GM18858 (cell line): ENCODE results near the gene GLS.

Experiments
- ATAC-seq: cut with Tn5 transposase; IDR thresholded peaks from one replicate; pipeline ENCODE4 v1.9.1; 2021; ENCODE audit not compliant: unreplicated experiment

GLS gene

GRCh38 chr2:190968522-190968921, 87.9 kb downstream of the GLS start:
- no peak for ATAC-seq

- no peak for ATAC-seq
Measured at GRCh38 chr2:190970160-190970559, 89.5 kb downstream of the GLS start.

GRCh38 chr2:190970873-190971506, 90.4 kb downstream of the GLS start:
- ATAC-seq: no peak

DNA sequence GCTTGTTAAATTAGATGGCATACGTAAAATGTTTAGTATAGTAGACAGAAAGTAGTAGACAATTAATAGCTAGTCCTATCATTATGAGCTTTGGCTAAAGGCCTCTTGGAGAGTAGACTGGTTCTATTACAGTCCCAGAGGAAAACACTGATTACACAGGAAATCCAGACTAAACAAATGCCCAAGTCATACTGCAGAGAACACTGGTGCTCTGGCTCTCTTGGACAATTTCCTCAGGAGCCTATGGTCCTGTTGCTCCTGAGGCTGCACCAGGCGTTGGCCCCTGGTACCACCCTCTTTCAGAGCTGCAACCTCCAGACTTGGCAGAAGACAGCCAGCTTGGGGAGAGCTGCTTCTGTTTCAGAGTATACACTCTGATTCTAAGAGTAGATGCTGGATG, 91.6 kb downstream of the GLS start:
- ATAC-seq: no peak

DNA sequence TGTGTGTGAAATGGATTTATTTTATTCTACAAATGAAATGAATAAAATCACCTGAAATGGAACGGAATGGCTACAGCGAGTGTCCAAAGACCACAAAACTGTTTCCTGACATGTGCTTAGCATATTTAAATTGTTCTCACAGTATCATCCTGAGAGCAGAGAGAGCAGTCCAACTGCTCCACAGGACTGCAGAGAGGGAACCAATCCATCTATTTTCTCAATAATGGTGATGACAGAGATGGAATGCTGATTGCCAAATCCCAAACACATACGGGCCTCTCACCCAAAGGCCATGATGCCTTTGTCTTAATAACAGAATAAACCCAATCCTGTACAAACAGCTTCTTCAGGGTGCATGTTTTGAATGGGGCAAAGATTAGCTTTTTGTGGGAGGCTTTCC, 92.2 kb downstream of the GLS start:
- ATAC-seq: no peak

DNA sequence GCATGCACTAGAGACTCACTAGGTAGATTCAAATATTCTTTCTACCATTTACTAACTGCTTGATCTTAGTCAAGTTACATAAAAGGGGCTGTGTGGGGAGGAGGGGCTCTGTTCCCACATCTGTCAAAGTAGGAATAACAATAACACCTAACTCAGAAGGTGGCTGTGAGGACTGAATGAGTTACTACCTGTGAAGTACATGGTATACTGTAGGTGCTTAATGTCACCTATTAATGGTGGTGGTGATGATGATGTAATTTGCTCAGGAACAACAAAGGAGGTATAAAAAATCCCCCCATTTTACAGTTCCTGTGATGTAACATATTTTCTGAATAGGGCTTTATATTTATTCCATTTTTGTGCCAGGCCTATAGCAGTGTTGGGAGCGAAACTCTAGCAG, 92.6 kb downstream of the GLS start:
- ATAC-seq: no peak

- ATAC-seq: no peak
Measured at GRCh38 chr2:190973726-190974628, 93.4 kb downstream of the GLS start.

- ATAC-seq: no peak
Measured at GRCh38 chr2:190974629-190975361, 94.2 kb downstream of the GLS start.

GRCh38 chr2:190976521-190976920, 95.9 kb downstream of the GLS start:
- no peak for ATAC-seq

- ATAC-seq: no peak
Measured at GRCh38 chr2:190977505-190977904, 96.9 kb downstream of the GLS start.

DNA sequence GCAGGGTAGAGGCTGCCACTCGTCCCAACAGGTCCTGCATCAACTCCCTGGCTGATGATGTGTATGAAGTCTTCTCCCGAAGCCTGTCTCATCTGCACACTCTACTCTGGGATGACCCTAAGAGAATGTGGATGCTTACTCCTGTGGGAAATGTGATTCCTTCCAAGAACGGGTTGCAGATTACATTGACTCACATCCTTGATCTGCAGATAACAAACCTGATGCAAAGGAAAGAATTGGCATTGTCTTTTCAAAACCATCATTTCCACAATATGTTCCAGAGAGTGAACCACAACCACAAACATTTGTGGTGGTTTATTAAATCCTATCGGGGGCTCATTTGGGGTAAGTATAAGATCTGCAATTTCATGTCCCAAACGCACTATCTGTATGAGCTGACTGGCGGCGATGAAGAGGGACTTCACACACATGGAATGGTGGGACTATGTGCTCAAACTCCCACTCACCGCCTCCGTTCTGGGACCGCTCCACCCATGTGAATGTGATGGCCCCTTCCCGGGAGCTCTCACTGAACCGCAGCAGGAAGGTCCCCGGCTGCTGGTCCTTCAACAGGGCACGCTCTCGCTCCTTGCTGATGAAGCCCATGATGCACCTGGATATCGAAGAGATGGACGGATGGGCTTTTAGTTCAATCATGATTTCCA, 97.9 kb downstream of the GLS start:
- no peak for ATAC-seq

- no peak for ATAC-seq
Measured at GRCh38 chr2:190979906-190980629, 99.4 kb downstream of the GLS start.

DNA sequence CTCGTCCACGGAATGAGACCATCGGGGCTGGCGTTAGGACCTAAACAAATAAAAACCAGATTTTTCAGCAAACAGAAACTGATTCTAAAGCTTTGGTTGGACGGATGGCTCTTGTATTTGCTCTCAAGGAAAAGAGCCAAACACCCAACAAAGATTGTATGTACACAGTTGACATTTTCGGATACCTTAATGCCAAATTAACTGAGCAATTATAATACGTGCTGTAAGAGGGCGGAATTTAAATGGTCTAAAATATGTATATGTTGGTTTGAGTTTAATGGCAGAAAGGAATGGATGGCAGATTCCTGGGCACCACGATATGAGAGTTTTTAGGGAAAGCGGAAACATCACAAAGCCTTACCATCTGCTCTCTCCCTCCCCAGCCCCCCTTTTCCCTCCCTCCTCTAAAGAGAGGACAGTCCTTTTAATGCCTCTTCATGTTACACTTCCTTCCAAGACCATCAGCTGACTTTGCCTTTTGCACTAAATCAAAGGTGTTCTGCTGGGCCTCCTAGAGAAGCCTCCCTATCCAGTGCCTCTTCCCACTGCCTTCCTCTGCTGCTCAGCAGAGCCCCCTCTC, 100.1 kb downstream of the GLS start:
- ATAC-seq: no peak

GRCh38 chr2:190981333-190981732, 100.7 kb downstream of the GLS start:
- ATAC-seq: no peak

DNA sequence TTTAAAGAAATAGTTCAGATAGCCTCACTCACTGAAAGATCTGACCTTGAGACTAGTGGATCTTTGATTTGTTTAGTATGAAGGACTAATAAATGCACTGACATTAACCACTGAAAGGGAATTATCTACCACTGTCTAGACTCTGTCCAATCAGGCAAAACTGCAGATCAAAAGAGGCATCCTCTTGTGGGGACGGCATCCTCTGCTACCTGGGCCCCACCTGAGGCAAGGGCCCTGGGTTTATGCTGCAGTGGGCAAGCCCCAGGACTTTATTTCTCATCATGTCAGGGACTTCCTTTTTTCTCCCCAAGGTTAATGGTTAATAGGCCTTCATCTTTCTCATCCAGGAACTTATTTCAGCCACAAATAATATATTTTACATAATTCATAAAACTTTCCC, 101.1 kb downstream of the GLS start:
- no peak for ATAC-seq

- ATAC-seq: no peak
Measured at GRCh38 chr2:190982262-190983034, 101.8 kb downstream of the GLS start.

- ATAC-seq: no peak
Measured at GRCh38 chr2:190984595-190984994, 104.0 kb downstream of the GLS start.

DNA sequence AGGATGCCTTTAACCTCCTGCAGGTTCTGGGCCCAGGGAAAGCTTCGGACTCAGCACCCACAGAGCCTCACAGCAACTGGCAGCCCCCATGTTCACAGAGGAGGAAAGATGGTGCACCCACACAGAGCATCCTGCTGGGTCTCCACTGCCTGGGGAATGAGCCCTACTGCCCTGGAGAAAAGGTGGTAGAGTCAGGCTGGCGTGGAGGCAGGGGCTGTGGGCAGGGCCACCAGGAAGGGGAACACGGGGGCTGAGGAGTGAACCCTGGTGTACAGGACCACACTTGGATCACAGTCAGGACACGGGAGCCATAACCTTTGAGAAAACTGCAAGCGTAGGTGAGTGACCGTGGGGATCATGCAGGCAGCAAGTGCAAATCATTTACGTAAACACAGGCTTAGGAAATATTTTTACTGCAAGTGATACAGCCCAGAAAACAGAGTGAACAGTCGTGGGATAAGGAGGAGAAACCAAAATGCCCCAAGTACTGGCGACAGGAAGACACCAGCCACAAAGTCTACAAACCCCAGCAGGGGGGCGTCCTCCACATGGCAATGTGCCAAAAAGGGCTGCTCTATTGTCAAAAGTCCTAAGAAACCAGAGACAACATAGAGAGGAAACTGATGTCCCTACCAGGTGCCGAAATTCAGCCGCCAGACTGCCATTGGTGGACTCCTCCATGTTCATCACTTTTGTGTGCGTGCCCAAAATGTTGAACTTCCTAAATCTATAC, 105.8 kb downstream of the GLS start:
- ATAC-seq: no peak

GRCh38 chr2:190987116-190987515, 106.5 kb downstream of the GLS start:
- ATAC-seq: no peak
